IgD-negative memory B cell (primary cell): ENCODE measurements around the gene THUMPD3. TPM values are rescaled to one million over a fixed set of nuclear protein-coding genes. Genes with fewer than 3 reads are reported as not detected.
A peak's percentile ranks its signal among the peaks of the same experiment; 100 is the strongest.

Source experiments
- H3K27ac Mint-ChIP-seq, 3 donors: one replicate each; pipeline ENCODE4 v1.8.0; 2020 to 2022; ENCODE audit warnings: mild to moderate bottlenecking in 3 of 3, mixed read lengths in 3 of 3, moderate library complexity in 1 of 3
- H3K27me3 Mint-ChIP-seq: one replicate; pipeline ENCODE4 v1.8.0; 2021; ENCODE audit warnings: mixed read lengths
- H3K36me3 Mint-ChIP-seq: one replicate; pipeline ENCODE4 v1.8.0; 2020; ENCODE audit warnings: mild to moderate bottlenecking, mixed read lengths
- H3K4me1 Mint-ChIP-seq, 3 donors: one replicate each; pipeline ENCODE4 v1.8.0; 2020 to 2022; ENCODE audit warnings: mixed read lengths in 3 of 3, mild to moderate bottlenecking in 1 of 3
- H3K4me3 Mint-ChIP-seq, 4 donors: one replicate each; pipeline ENCODE4 v1.8.0; 2020 to 2022; ENCODE audit warnings: mild to moderate bottlenecking in 4 of 4, mixed read lengths in 4 of 4, moderate library complexity in 3 of 4
- H3K9me3 Mint-ChIP-seq, 3 donors: one replicate each; pipeline ENCODE4 v1.8.0; 2020 to 2021; ENCODE audit warnings: mixed read lengths in 3 of 3, mild to moderate bottlenecking in 1 of 3
- polyA plus RNA-seq: library from polyadenylated mRNA; unstranded; fragments of 300-500 nt; fragmentation: Illumina TruSeq; gene quantifications from one replicate; pipeline ENCODE4 v1.2.3, GENCODE V29; 2021

The THUMPD3 gene
- polyA plus RNA-seq, 1 donor from 2014 or later = 17.9 TPM

GRCh38 chr3:9397906-9398699 lies 35.2 kb downstream of the THUMPD3 start:
- Mint-ChIP-seq H3K36me3 (peaks cover 4% of the 10 kb centered on the region), H3K27ac (peak overlapping the region; percentile 96 to 100 (median 100)), H3K9me3 (no peaks in the 10 kb centered on the region), H3K4me1 (peaks cover 57 to 63% (median 61%) of the 10 kb centered on the region in 3 donors), H3K27me3 (no peaks in the 10 kb centered on the region), H3K4me3 (peak overlapping the region; percentile 88 to 100 (median 98))

- Mint-ChIP-seq H3K36me3 (peaks cover 4% of the 10 kb centered on the region), H3K27ac (peak overlapping the region; percentile 96 to 100 (median 100)), H3K4me1 (peaks cover 59 to 63% (median 61%) of the 10 kb centered on the region in 3 donors), H3K9me3 (no peaks in the 10 kb centered on the region), H3K4me3 (peak overlapping the region; percentile 88 to 100 (median 98)), H3K27me3 (no peaks in the 10 kb centered on the region)
Measured at GRCh38 chr3:9398700-9399336, 36.0 kb downstream of the THUMPD3 start.

GRCh38 chr3:9399337-9399703 lies 36.5 kb downstream of the THUMPD3 start:
- Mint-ChIP-seq H3K4me1 (peaks cover 58 to 62% (median 62%) of the 10 kb centered on the region in 3 donors), H3K36me3 (peaks cover 4% of the 10 kb centered on the region), H3K4me3 (peak overlapping the region; percentile 88 to 100 (median 98)), H3K27ac (peak overlapping the region in 2 of 3 donors; percentile 100), H3K27me3 (no peaks in the 10 kb centered on the region), H3K9me3 (no peaks in the 10 kb centered on the region)

GRCh38 chr3:9399746-9400145 lies 36.9 kb downstream of the THUMPD3 start:
- peak overlapping the region in 2 of 3 donors; percentile 100 for H3K27ac Mint-ChIP-seq
- H3K4me1 Mint-ChIP-seq = peaks cover 57 to 61% (median 60%) of the 10 kb centered on the region in 3 donors
- H3K36me3 Mint-ChIP-seq = peaks cover 4% of the 10 kb centered on the region
- H3K9me3 Mint-ChIP-seq = no peaks in the 10 kb centered on the region
- H3K27me3 Mint-ChIP-seq = no peaks in the 10 kb centered on the region
- H3K4me3 Mint-ChIP-seq = peak overlapping the region; percentile 88 to 100 (median 98)

GRCh38 chr3:9400616-9401015 lies 37.8 kb downstream of the THUMPD3 start:
- Mint-ChIP-seq H3K9me3 (no peaks in the 10 kb centered on the region), H3K36me3 (peaks cover 4% of the 10 kb centered on the region), H3K4me1 (peaks cover 54 to 60% (median 59%) of the 10 kb centered on the region in 3 donors), H3K4me3 (peak overlapping the region in 3 of 4 donors; percentile 78 to 100 (median 97)), H3K27ac (peak overlapping the region in 1 of 3 donors; percentile 67), H3K27me3 (no peaks in the 10 kb centered on the region)

GRCh38 chr3:9401986-9402385 lies 39.1 kb downstream of the THUMPD3 start:
- H3K36me3 Mint-ChIP-seq = peaks cover 4% of the 10 kb centered on the region
- peak overlapping the region in 3 of 4 donors; percentile 60 to 83 (median 77) for H3K4me3 Mint-ChIP-seq
- no peaks in the 10 kb centered on the region for H3K9me3 Mint-ChIP-seq
- H3K27ac Mint-ChIP-seq = no peak overlapping the region
- peaks cover 57 to 62% (median 60%) of the 10 kb centered on the region in 3 donors for H3K4me1 Mint-ChIP-seq
- H3K27me3 Mint-ChIP-seq = no peaks in the 10 kb centered on the region

GRCh38 chr3:9402410-9403228 lies 39.8 kb downstream of the THUMPD3 start:
- peaks cover 61 to 68% (median 64%) of the 10 kb centered on the region in 3 donors for H3K4me1 Mint-ChIP-seq
- H3K36me3 Mint-ChIP-seq = peaks cover 4% of the 10 kb centered on the region
- H3K27ac Mint-ChIP-seq = peak overlapping the region in 2 of 3 donors; percentile 55 to 74
- no peaks in the 10 kb centered on the region for H3K27me3 Mint-ChIP-seq
- H3K4me3 Mint-ChIP-seq = peak overlapping the region in 3 of 4 donors; percentile 41 to 83 (median 60)
- no peaks in the 10 kb centered on the region for H3K9me3 Mint-ChIP-seq

GRCh38 chr3:9403463-9403862 lies 40.6 kb downstream of the THUMPD3 start:
- H3K27me3 Mint-ChIP-seq = no peaks in the 10 kb centered on the region
- H3K4me3 Mint-ChIP-seq = no peak overlapping the region
- H3K36me3 Mint-ChIP-seq = peaks cover 4% of the 10 kb centered on the region
- peaks cover 65 to 73% (median 66%) of the 10 kb centered on the region in 3 donors for H3K4me1 Mint-ChIP-seq
- H3K9me3 Mint-ChIP-seq = no peaks in the 10 kb centered on the region
- no peak overlapping the region for H3K27ac Mint-ChIP-seq

GRCh38 chr3:9404680-9405079 lies 41.8 kb downstream of the THUMPD3 start:
- H3K27ac Mint-ChIP-seq = peak overlapping the region in 2 of 3 donors; percentile 12 to 59
- no peaks in the 10 kb centered on the region for H3K9me3 Mint-ChIP-seq
- H3K4me1 Mint-ChIP-seq = peaks cover 56 to 73% (median 65%) of the 10 kb centered on the region in 3 donors
- H3K4me3 Mint-ChIP-seq = peak overlapping the region in 3 of 4 donors; percentile 25 to 85 (median 63)
- no peaks in the 10 kb centered on the region for H3K27me3 Mint-ChIP-seq
- peaks cover 4% of the 10 kb centered on the region for H3K36me3 Mint-ChIP-seq

- H3K27me3 Mint-ChIP-seq = no peaks in the 10 kb centered on the region
- peaks cover 57 to 73% (median 65%) of the 10 kb centered on the region in 3 donors for H3K4me1 Mint-ChIP-seq
- peaks cover 6% of the 10 kb centered on the region for H3K36me3 Mint-ChIP-seq
- H3K27ac Mint-ChIP-seq = peak overlapping the region; percentile 2 to 71 (median 67)
- H3K9me3 Mint-ChIP-seq = no peaks in the 10 kb centered on the region
- H3K4me3 Mint-ChIP-seq = peak overlapping the region in 3 of 4 donors; percentile 4 to 66 (median 48)
Measured at GRCh38 chr3:9405756-9406155, 42.9 kb downstream of the THUMPD3 start.

GRCh38 chr3:9406856-9407626 lies 44.2 kb downstream of the THUMPD3 start:
- no peaks in the 10 kb centered on the region for H3K9me3 Mint-ChIP-seq
- H3K4me3 Mint-ChIP-seq = peak overlapping the region; percentile 10 to 93 (median 54)
- peaks cover 6% of the 10 kb centered on the region for H3K36me3 Mint-ChIP-seq
- peak overlapping the region; percentile 62 to 88 (median 71) for H3K27ac Mint-ChIP-seq
- no peaks in the 10 kb centered on the region for H3K27me3 Mint-ChIP-seq
- peaks cover 53 to 67% (median 54%) of the 10 kb centered on the region in 3 donors for H3K4me1 Mint-ChIP-seq

- H3K9me3 Mint-ChIP-seq = no peaks in the 10 kb centered on the region
- H3K27ac Mint-ChIP-seq = no peak overlapping the region
- H3K4me1 Mint-ChIP-seq = peaks cover 48 to 62% (median 48%) of the 10 kb centered on the region in 3 donors
- peaks cover 2% of the 10 kb centered on the region for H3K36me3 Mint-ChIP-seq
- peak overlapping the region in 1 of 4 donors; percentile 45 for H3K4me3 Mint-ChIP-seq
- no peaks in the 10 kb centered on the region for H3K27me3 Mint-ChIP-seq
Measured at GRCh38 chr3:9408061-9408460, 45.2 kb downstream of the THUMPD3 start.

- H3K36me3 Mint-ChIP-seq = peaks cover 2% of the 10 kb centered on the region
- no peaks in the 10 kb centered on the region for H3K9me3 Mint-ChIP-seq
- H3K27me3 Mint-ChIP-seq = no peaks in the 10 kb centered on the region
- peaks cover 47 to 61% (median 53%) of the 10 kb centered on the region in 3 donors for H3K4me1 Mint-ChIP-seq
- peak overlapping the region in 1 of 4 donors; percentile 45 for H3K4me3 Mint-ChIP-seq
- no peak overlapping the region for H3K27ac Mint-ChIP-seq
Measured at GRCh38 chr3:9408546-9408945, 45.7 kb downstream of the THUMPD3 start.
